ENCODE data around the gene NSMCE4A.

DNA sequence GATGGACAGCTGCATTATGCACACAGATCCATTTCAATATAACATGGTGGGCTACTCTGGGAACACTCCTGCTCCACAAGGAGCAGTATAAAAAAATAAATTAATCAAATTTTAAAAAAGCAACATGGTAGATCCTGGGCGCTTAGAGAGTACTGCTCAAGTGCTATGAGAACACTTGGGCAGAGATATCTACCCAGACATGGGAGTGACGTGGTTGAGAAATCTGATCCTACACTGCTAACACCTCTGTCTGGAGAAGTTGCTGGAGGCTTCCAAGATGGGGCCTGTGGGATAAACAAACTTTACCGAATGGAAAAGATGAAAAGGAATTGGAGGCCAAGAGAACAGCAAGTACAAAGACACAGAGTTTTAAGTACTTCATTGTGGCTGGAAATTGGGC lies 9.0 kb downstream of the NSMCE4A start:
- TF ChIP-seq POLR2A (IDR thresholded peaks at IDR 0.05; ENCODE audit: low read depth, low read length) (no peak), SPI1 (IDR thresholded peaks at IDR 0.05; ENCODE audit: low read depth, low read length) (no peak), POLR2AphosphoS5 (IDR thresholded peaks at IDR 0.05; ENCODE audit: low read depth, low read length) (no peak), TAF1 (IDR thresholded peaks at IDR 0.05; ENCODE audit: low read depth, low read length) (no peak), PAX5 (IDR thresholded peaks at IDR 0.05; ENCODE audit: insufficient read depth, low read length, severe bottlenecking) (no peak)

Data from GM12891 (cell line).